Naive B cell (primary cell): Measurements from ENCODE around the gene KMT5B. TPM values are rescaled to one million over a fixed set of nuclear protein-coding genes. Genes with fewer than 3 reads are reported as not detected.
A peak's percentile ranks its signal among the peaks of the same experiment; 100 is the strongest.

Source experiments
- ATAC-seq, 2 donors: fragments of 150-1000 bp; cut with Tn5 transposase; 2 replicates each; pipeline ENCODE4 v1.10.0; 2021; ENCODE audit warnings: low read depth in 2 of 2, mild to moderate bottlenecking in 2 of 2, moderate library complexity in 2 of 2
- DNase-seq: peaks from one replicate; pipeline ENCODE4 v3.0.0; 2022
- H3K27ac Mint-ChIP-seq, 6 donors: one replicate each; pipeline ENCODE4 v1.8.0; 2020 to 2022; ENCODE audit warnings: mild to moderate bottlenecking in 6 of 6, mixed read lengths in 6 of 6, moderate library complexity in 5 of 6, inconsistent platforms in 2 of 6
- H3K27me3 Mint-ChIP-seq, 3 donors: one replicate each; pipeline ENCODE4 v1.8.0; 2021 to 2022; ENCODE audit warnings: mixed read lengths in 3 of 3, mild to moderate bottlenecking in 1 of 3
- H3K36me3 Mint-ChIP-seq, 2 donors: one replicate each; pipeline ENCODE4 v1.8.0; 2020 to 2022; ENCODE audit warnings: mixed read lengths in 2 of 2, inconsistent platforms in 1 of 2, mild to moderate bottlenecking in 1 of 2
- H3K4me1 Mint-ChIP-seq, 3 donors: one replicate each; pipeline ENCODE4 v1.8.0; 2020 to 2022; ENCODE audit warnings: mixed read lengths in 3 of 3, inconsistent platforms in 1 of 3, mild to moderate bottlenecking in 1 of 3, moderate library complexity in 1 of 3
- H3K4me3 Mint-ChIP-seq, 8 donors: one replicate each; pipeline ENCODE4 v1.8.0; 2020 to 2022; ENCODE audit warnings: mild to moderate bottlenecking in 8 of 8, mixed read lengths in 8 of 8, moderate library complexity in 8 of 8, inconsistent platforms in 2 of 8
- H3K9me3 Mint-ChIP-seq, 7 donors: one replicate each; pipeline ENCODE4 v1.8.0; 2020 to 2022; ENCODE audit warnings: mixed read lengths in 7 of 7, mild to moderate bottlenecking in 5 of 7, inconsistent platforms in 2 of 7, moderate library complexity in 1 of 7
- polyA plus RNA-seq, 6 donors: library from polyadenylated mRNA; unstranded; fragments of 300-500 nt; fragmentation: Illumina TruSeq; gene quantifications; one replicate each; pipeline ENCODE4 v1.2.3, GENCODE V29; 2021; ENCODE audit warnings: low read depth in 6 of 6

The KMT5B gene
- polyA plus RNA-seq, 6 donors from 2014 or later: 34.7 to 67.8 (median 46.3) TPM

- no peaks in the 10 kb centered on the region for H3K36me3 Mint-ChIP-seq
- no peak overlapping the region for H3K4me3 Mint-ChIP-seq
- H3K27me3 Mint-ChIP-seq: no peaks in the 10 kb centered on the region
- no peaks in the 10 kb centered on the region for H3K9me3 Mint-ChIP-seq
- DNase-seq: no peak
- peaks cover 25 to 32% (median 25%) of the 10 kb centered on the region in 3 donors for H3K4me1 Mint-ChIP-seq
- ATAC-seq: no peak
- H3K27ac Mint-ChIP-seq: no peak overlapping the region
Observed at GRCh38 chr11:68115285-68115684, 97.8 kb downstream of the KMT5B start.

DNA sequence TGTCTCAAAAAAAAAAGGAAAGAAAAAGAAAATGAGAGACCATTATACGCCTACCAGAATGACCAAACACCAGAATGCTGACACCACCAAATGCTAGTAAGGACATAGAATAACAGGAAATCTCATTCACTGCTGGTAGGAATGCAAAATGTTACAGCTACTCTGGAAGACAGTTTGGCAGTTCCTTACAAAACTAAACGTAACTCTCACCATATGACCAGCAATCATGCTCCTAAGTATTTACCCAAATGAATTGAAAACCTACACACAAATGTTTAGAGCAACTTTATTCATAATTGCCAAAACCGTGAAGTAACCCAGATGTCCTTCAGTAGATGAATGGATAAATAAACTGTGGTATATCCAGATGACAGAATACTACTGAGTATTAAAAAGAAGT is 99.1 kb downstream of the KMT5B start:
- H3K4me1 Mint-ChIP-seq: peaks cover 15 to 20% (median 20%) of the 10 kb centered on the region in 3 donors
- no peaks in the 10 kb centered on the region for H3K27me3 Mint-ChIP-seq
- DNase-seq (no peak), ATAC-seq (no peak)
- no peaks in the 10 kb centered on the region for H3K9me3 Mint-ChIP-seq
- H3K36me3 Mint-ChIP-seq: no peaks in the 10 kb centered on the region
- no peak overlapping the region for H3K4me3 Mint-ChIP-seq
- peak overlapping the region in 1 of 6 donors; percentile 20 for H3K27ac Mint-ChIP-seq

DNA sequence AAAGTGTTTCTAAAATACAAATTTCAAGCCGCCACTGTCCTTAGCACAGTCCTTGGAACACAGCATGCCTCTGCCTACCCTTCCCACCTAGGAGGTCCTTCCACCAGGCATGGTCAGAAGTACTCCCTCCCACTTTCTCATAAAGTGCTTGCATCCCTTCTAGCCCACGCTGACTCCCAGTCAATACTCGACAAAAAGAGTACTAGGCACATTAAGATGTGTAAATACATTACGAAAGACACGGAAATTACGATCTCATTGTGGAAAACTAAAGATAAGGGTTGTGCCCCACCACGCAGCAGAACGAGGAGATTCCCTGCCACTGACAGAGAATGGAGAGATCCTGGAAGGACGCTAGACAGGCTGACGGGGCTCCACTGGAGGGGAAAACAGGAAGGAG is 105.4 kb downstream of the KMT5B start:
- peaks cover 7 to 18% (median 8%) of the 10 kb centered on the region in 3 donors for H3K4me1 Mint-ChIP-seq
- H3K27ac Mint-ChIP-seq: peak overlapping the region in 2 of 6 donors; percentile 2 to 5
- no peaks in the 10 kb centered on the region for H3K9me3 Mint-ChIP-seq
- H3K4me3 Mint-ChIP-seq: peak overlapping the region in 1 of 8 donors; percentile 53
- no peaks in the 10 kb centered on the region for H3K36me3 Mint-ChIP-seq
- H3K27me3 Mint-ChIP-seq: no peaks in the 10 kb centered on the region
- ATAC-seq: no peak
- DNase-seq: no peak

- H3K36me3 Mint-ChIP-seq: no peaks in the 10 kb centered on the region
- H3K27ac Mint-ChIP-seq: peak overlapping the region in 3 of 6 donors; percentile 11 to 52 (median 40)
- no peak overlapping the region for H3K4me3 Mint-ChIP-seq
- H3K9me3 Mint-ChIP-seq: no peaks in the 10 kb centered on the region
- DNase-seq (no peak), ATAC-seq (no peak)
- H3K27me3 Mint-ChIP-seq: no peaks in the 10 kb centered on the region
- H3K4me1 Mint-ChIP-seq: peaks cover 7 to 25% (median 11%) of the 10 kb centered on the region in 3 donors
Observed at GRCh38 chr11:68106165-68106940, 106.7 kb downstream of the KMT5B start.

Other genes with a start within 250 kb of the KMT5B start
- gene UNC93B1, start 209.2 kb downstream of the KMT5B start, polyA plus RNA-seq: 100 to 1,000 TPM in 3 of 6 donors, 10 to 100 TPM in 3; 93.5 to 149 (median 103) TPM
- under 1 TPM in 5 of 6 donors, not detected in 1; 0.33 to 0.94 (median 0.67) TPM for gene ALDH3B1, start 203.0 kb downstream of the KMT5B start, polyA plus RNA-seq
- gene NDUFS8, start 182.6 kb downstream of the KMT5B start, polyA plus RNA-seq: 100 to 1,000 TPM; 110 to 130 (median 119) TPM
- 10 to 100 TPM; 16.4 to 44.9 (median 26.6) TPM for gene TCIRG1, start 174.3 kb downstream of the KMT5B start, polyA plus RNA-seq
- 10 to 100 TPM in 1 of 6 donors, 1 to 10 TPM in 5; 4.9 to 17.6 (median 6.4) TPM for gene CHKA, start 91.9 kb downstream of the KMT5B start, polyA plus RNA-seq
- 10 to 100 TPM; 22.2 to 67.0 (median 42.5) TPM for gene C11orf24, start 58.7 kb upstream of the KMT5B start, polyA plus RNA-seq
- gene LRP5, start 99.3 kb upstream of the KMT5B start, polyA plus RNA-seq: under 1 TPM in 5 of 6 donors, not detected in 1; 0.04 to 0.88 (median 0.56) TPM
- gene PPP6R3, start 247.5 kb upstream of the KMT5B start, polyA plus RNA-seq: 10 to 100 TPM; 32.0 to 71.1 (median 53.4) TPM